ENCODE results near the gene MYZAP. TPM values are rescaled to one million over a fixed set of nuclear protein-coding genes. Genes with fewer than 3 reads are reported as not detected.

The MYZAP gene
- total RNA-seq, 1 experiment from 2014 or later = 5.9 TPM

DNA sequence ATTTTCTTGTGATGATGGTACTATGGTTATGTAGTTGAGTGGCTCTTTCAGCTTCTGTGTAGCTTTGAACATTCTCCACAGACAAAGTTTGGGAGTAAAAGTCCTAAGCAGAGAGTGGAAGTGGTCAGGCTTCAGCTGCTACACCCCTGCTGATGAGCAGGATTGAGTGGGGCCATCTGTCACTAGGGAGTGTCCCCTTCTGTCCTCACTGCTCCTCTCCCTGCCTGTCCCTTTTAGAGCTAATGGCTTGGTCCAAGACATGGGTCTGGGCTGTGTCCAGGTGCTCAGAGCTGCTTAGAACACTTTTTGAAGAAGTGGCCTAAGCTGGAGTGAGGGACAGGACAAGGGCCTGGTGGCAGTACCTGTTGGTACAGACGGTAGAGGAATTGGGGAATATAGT, 15.1 kb downstream of the MYZAP start:
- ChIA-PET POLR2A (ENCODE audit: unreplicated experiment) (no interaction called here), CTCF (no interaction called here)
- H3K9me3 ChIP-seq (ENCODE audit: insufficient read depth, low read depth) = no peaks in the 10 kb centered on the region
- no peaks in the 10 kb centered on the region; the same call in 1 of the 2 replicates for H3K79me2 ChIP-seq (ENCODE audit: low read depth)
- peaks cover 20% of the 10 kb centered on the region; the same call in 1 of the 2 replicates for H3F3A ChIP-seq (ENCODE audit: insufficient read depth, low read depth)
- H3K4me3 ChIP-seq = no peak overlapping the region
- intact Hi-C loops (cut with micrococcal nuclease; ENCODE audit: unreplicated experiment) = loop anchor here (1.0 to 2.0 kb wide), 3 partner anchors 10 to 36 kb away; no protein-coding TSS in a partner anchor
- H3K27ac ChIP-seq = peak overlapping the region; percentile 90
- peak overlapping the region; percentile 59 for H3K4me2 ChIP-seq
- BruUV-seq (replicated peaks) = no TSS peak
- H2AFZ ChIP-seq = no peak overlapping the region
- DNase-seq = no peak
- peaks cover 33% of the 10 kb centered on the region for H3K4me1 ChIP-seq (replicated peaks; ENCODE audit: insufficient read depth)
- no peaks in the 10 kb centered on the region for H3K27me3 ChIP-seq (ENCODE audit: insufficient read depth, low read depth)
- no peaks in the 10 kb centered on the region for H3K36me3 ChIP-seq (ENCODE audit: low read depth)
- H3K9me2 ChIP-seq (ENCODE audit: insufficient read depth) = no peaks in the 10 kb centered on the region
- H4K20me1 ChIP-seq (ENCODE audit: insufficient read depth) = no peaks in the 10 kb centered on the region
- TF ChIP-seq, protein P1, sequence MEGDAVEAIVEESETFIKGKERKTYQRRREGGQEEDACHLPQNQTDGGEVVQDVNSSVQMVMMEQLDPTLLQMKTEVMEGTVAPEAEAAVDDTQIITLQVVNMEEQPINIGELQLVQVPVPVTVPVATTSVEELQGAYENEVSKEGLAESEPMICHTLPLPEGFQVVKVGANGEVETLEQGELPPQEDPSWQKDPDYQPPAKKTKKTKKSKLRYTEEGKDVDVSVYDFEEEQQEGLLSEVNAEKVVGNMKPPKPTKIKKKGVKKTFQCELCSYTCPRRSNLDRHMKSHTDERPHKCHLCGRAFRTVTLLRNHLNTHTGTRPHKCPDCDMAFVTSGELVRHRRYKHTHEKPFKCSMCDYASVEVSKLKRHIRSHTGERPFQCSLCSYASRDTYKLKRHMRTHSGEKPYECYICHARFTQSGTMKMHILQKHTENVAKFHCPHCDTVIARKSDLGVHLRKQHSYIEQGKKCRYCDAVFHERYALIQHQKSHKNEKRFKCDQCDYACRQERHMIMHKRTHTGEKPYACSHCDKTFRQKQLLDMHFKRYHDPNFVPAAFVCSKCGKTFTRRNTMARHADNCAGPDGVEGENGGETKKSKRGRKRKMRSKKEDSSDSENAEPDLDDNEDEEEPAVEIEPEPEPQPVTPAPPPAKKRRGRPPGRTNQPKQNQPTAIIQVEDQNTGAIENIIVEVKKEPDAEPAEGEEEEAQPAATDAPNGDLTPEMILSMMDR (conservative IDR thresholded peaks at IDR 0.05) = no peak
- TF ChIP-seq EZH2 (IDR thresholded peaks at IDR 0.05; ENCODE audit: low read depth) = no peak

DNA sequence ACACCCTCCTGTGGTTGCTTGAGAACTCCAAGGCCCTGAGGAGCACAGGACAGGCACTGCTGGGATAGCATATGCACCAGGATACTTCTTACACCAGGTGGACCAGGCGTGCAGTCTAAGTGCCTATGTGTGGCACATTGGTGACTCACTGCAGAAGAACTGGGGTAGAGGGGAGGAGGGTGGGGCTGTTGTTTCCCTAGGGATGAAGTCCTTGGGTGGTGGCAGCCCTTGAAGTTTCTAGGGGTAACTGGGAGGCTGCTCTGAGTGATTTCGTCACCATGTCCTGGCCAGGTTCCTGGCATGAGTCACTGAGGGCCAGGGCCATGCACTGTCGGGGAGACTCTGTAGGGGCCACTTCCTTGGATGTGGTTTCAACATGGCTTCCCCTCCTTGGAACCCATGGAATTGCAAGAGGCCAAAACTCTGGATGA, 15.9 kb downstream of the MYZAP start:
- no peaks in the 10 kb centered on the region for H3K9me2 ChIP-seq (ENCODE audit: insufficient read depth)
- H3K4me3 ChIP-seq = no peak overlapping the region
- H3K27me3 ChIP-seq (ENCODE audit: insufficient read depth, low read depth) = no peaks in the 10 kb centered on the region
- H3F3A ChIP-seq (ENCODE audit: insufficient read depth, low read depth) = peaks cover 24% of the 10 kb centered on the region; the same call in 1 of the 2 replicates
- no peaks in the 10 kb centered on the region for H4K20me1 ChIP-seq (ENCODE audit: insufficient read depth)
- CTCF ChIA-PET = no interaction called here
- H3K36me3 ChIP-seq (ENCODE audit: low read depth) = no peaks in the 10 kb centered on the region
- peaks cover 40% of the 10 kb centered on the region for H3K4me1 ChIP-seq (replicated peaks; ENCODE audit: insufficient read depth)
- no peaks in the 10 kb centered on the region for H3K9me3 ChIP-seq (ENCODE audit: insufficient read depth, low read depth)
- peak; percentile 91 to 95 for DNase-seq
- no TSS peak for BruUV-seq (replicated peaks)
- H3K79me2 ChIP-seq (ENCODE audit: low read depth) = no peaks in the 10 kb centered on the region; the same call in none of the 2 replicates
- peak overlapping the region; percentile 90 for H3K27ac ChIP-seq
- no peak overlapping the region for H2AFZ ChIP-seq
- intact Hi-C loops (cut with micrococcal nuclease; ENCODE audit: unreplicated experiment) = loop anchor here (1.0 to 2.0 kb wide), 3 partner anchors 10 to 36 kb away; no protein-coding TSS in a partner anchor
- TF ChIP-seq, protein P1 (conservative IDR thresholded peaks at IDR 0.05) = no peak
- TF ChIP-seq EZH2 (IDR thresholded peaks at IDR 0.05; ENCODE audit: low read depth) = no peak
- POLR2A ChIA-PET (ENCODE audit: unreplicated experiment) = no interaction called here
- peak overlapping the region; percentile 59 for H3K4me2 ChIP-seq

DNA sequence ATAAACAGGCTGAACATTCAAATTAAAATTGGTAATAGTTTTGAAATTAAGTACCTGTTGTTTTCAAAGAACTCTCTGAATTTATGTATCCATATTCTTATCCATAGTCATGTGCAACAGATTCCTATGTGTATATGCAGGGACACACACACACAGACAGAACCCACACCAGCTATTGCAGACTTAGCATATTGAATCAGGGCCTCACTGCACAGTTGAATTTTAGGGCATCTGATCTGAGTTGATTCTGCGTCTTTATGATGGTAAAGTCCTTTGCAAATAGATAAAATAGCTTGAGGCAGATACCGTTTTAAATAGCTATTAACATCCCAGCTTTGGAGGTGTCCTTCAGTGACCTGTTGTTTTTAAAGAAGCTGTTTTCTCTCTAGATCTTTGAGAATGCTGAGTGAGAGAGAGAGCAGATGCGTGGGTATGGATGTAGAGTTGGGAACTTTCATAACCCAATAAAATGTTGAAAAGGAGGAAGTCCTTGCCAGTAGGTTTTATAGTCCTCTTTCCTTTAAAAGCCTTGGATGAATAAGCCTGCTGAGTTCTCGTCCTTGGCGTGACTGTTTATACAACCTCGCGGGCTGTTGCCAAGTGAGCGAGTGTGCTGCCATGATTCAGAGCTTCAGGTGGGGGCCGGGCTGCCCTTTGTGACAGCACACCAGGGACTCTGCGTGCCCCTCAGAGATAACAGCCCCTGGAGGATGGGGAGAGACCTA, 18.3 kb downstream of the MYZAP start:
- H3K9me3 ChIP-seq (ENCODE audit: insufficient read depth, low read depth) = no peaks in the 10 kb centered on the region
- H3K79me2 ChIP-seq (ENCODE audit: low read depth) = no peaks in the 10 kb centered on the region; the same call in none of the 2 replicates
- peaks cover 40% of the 10 kb centered on the region for H3K4me1 ChIP-seq (replicated peaks; ENCODE audit: insufficient read depth)
- no peak overlapping the region for H2AFZ ChIP-seq
- no peak overlapping the region for H3K27ac ChIP-seq
- intact Hi-C loops (cut with micrococcal nuclease; ENCODE audit: unreplicated experiment) = loop anchor here (5.0 kb wide), 1 partner anchor 268 kb away; no protein-coding TSS in a partner anchor
- H3K9me2 ChIP-seq (ENCODE audit: insufficient read depth) = no peaks in the 10 kb centered on the region
- DNase-seq = peak in 1 of 2 experiments; percentile 52
- no peak overlapping the region for H3K4me3 ChIP-seq
- no peaks in the 10 kb centered on the region for H4K20me1 ChIP-seq (ENCODE audit: insufficient read depth)
- no peaks in the 10 kb centered on the region for H3K27me3 ChIP-seq (ENCODE audit: insufficient read depth, low read depth)
- BruUV-seq (replicated peaks) = no TSS peak
- ChIA-PET POLR2A (ENCODE audit: unreplicated experiment) (interaction anchor here (0.6 to 0.9 kb wide), 3 partner anchors 17 to 1311 kb away, joined by 4 to 8 read pairs (median 5); no protein-coding TSS in a partner anchor), CTCF (interaction anchor here (0.9 to 1.4 kb wide), 2 partner anchors 50 kb away, joined by 3 read pairs; no protein-coding TSS in a partner anchor)
- TF ChIP-seq, protein P1 (conservative IDR thresholded peaks at IDR 0.05) = no peak
- no peak for TF ChIP-seq EZH2 (IDR thresholded peaks at IDR 0.05; ENCODE audit: low read depth)
- no peak overlapping the region for H3K4me2 ChIP-seq
- H3K36me3 ChIP-seq (ENCODE audit: low read depth) = no peaks in the 10 kb centered on the region
- peaks cover 24% of the 10 kb centered on the region; the same call in 1 of the 2 replicates for H3F3A ChIP-seq (ENCODE audit: insufficient read depth, low read depth)

All from PC-9 (cell line).